GM12878 (cell line): Measurements from ENCODE around the gene GNPNAT1. TPM values are rescaled to one million over a fixed set of nuclear protein-coding genes. Genes with fewer than 3 reads are reported as not detected.

Experiments
- ATAC-seq: fragments of 200-7000 bp; cut with Tn5 transposase; 3 replicates; pipeline ENCODE4 v1.9.1; 2020; ENCODE audit warnings: mild to moderate bottlenecking, moderate library complexity
- BruUV-seq: library from RNA; stranded (reverse); fragments of 400-500 nt; replicated peaks from 2 replicates; lab custom pipeline; 2021; lab: Mats Ljungman, UMichigan
- CTCF ChIA-PET: fragments of 300-600 bp; sonication (Branson Sonifier 250); formaldehyde crosslinking; extraction: SDS; loops from one replicate; lab custom pipeline; 2021; ENCODE audit warnings: inconsistent platforms; lab: Yijun Ruan, JAX
- POLR2A ChIA-PET: fragments of 350-600 bp; formaldehyde crosslinking; extraction: SDS; loops from one replicate; lab custom pipeline; 2021; ENCODE audit warnings: inconsistent platforms; lab: Charles Lee
- RAD21 ChIA-PET: fragments of 300-600 bp; sonication (Branson Sonifier 250); formaldehyde crosslinking; loops from one replicate; lab custom pipeline; 2023; ENCODE audit warnings: antibody characterized with exemption; ENCODE audit not compliant: unreplicated experiment; lab: Charles Lee
- SMC1A ChIA-PET: fragments of 300-600 bp; sonication (Branson Sonifier 250); formaldehyde crosslinking; loops from one replicate; lab custom pipeline; 2023; ENCODE audit not compliant: unreplicated experiment, uncharacterized antibody; lab: Charles Lee
- DNase-seq: peaks from one replicate; pipeline ENCODE4 v3.0.0-alpha.2; 2011; ENCODE audit warnings: low read depth, low spot score
- FAIRE-seq: peaks from 3 replicates; lab custom pipeline; 2011; peaks lifted over from hg19 to GRCh38; lab: Jason Lieb, UNC
- H2AFZ ChIP-seq: 2 replicates; pipeline ENCODE4 v1.6.0; 2011; ENCODE audit warnings: low read depth, low read length, control low read depth; ENCODE audit not compliant: control insufficient read depth
- H3K27ac ChIP-seq: 2 replicates; pipeline ENCODE4 v1.5.1; 2011; ENCODE audit warnings: control low read depth; ENCODE audit not compliant: control insufficient read depth, insufficient read depth
- H3K27me3 ChIP-seq, 2 experiments: replicated peaks in 1 of 2; 2 replicates each; pipeline versions ENCODE4 v1.6.0 to v1.6.1; 2011; ENCODE audit warnings: low read length in 1 of 2; ENCODE audit not compliant: control insufficient read depth in 2 of 2, insufficient read depth in 2 of 2
- H3K36me3 ChIP-seq, 2 experiments: 2 replicates each; pipeline ENCODE4 v1.5.1; 2011; ENCODE audit warnings: low read length in 1 of 2; ENCODE audit not compliant: control insufficient read depth in 2 of 2, insufficient read depth in 2 of 2
- H3K4me1 ChIP-seq: 2 replicates; pipeline ENCODE4 v1.6.1; 2011; ENCODE audit warnings: mild to moderate bottlenecking, low read length, moderate library complexity, mixed read lengths; ENCODE audit not compliant: control insufficient read depth, insufficient read depth
- H3K4me2 ChIP-seq: 2 replicates; pipeline ENCODE4 v1.6.0; 2011; ENCODE audit warnings: control low read depth; ENCODE audit not compliant: control insufficient read depth, insufficient read depth
- H3K4me3 ChIP-seq: fragments of 200-600 bp; sonication (generic); 2 replicates; pipeline ENCODE4 v1.5.1; 2016
- H3K79me2 ChIP-seq: 2 replicates; pipeline ENCODE4 v1.6.0; 2011; ENCODE audit warnings: low read length; ENCODE audit not compliant: control insufficient read depth, insufficient read depth
- H3K9ac ChIP-seq: 2 replicates; pipeline ENCODE4 v1.8.0; 2011; ENCODE audit warnings: low read length, control low read depth, mixed read lengths; ENCODE audit not compliant: control insufficient read depth, insufficient read depth
- H3K9me3 ChIP-seq: replicated peaks from 3 replicates; pipeline ENCODE4 v1.5.1; 2011; ENCODE audit warnings: mild to moderate bottlenecking, low read length; ENCODE audit not compliant: control insufficient read depth, insufficient read depth
- H4K20me1 ChIP-seq: 2 replicates; pipeline ENCODE4 v1.6.0; 2011; ENCODE audit not compliant: control insufficient read depth, insufficient read depth
- CHD4 ChIP-seq: fragments of 200-600 bp; sonication (generic); IDR thresholded peaks from 2 replicates; pipeline ENCODE4 v1.6.1; 2016; ENCODE audit warnings: mild to moderate bottlenecking
- CREB1 ChIP-seq: IDR thresholded peaks from 2 replicates; pipeline ENCODE4 v1.6.1; 2012; ENCODE audit warnings: low read depth, mild to moderate bottlenecking, inconsistent platforms
- DPF2 ChIP-seq: fragments of 450-650 bp; IDR thresholded peaks from 2 replicates; pipeline ENCODE4 v1.6.1; 2017; ENCODE audit warnings: mild to moderate bottlenecking
- EGR1 ChIP-seq, 2 experiments: IDR thresholded peaks; 1 replicate in 1 of 2; 2 replicates in 1 of 2; pipeline ENCODE4 v1.6.1; 2011 to 2012; ENCODE audit warnings: low read depth in 2 of 2, low read length in 2 of 2, borderline replicate concordance in 1 of 2, mild to moderate bottlenecking in 1 of 2, moderate library complexity in 1 of 2
- EP300 ChIP-seq, 2 experiments: fragments of 150-350 bp in 1 of 2; IDR thresholded peaks; 2 replicates each; pipeline ENCODE4 v1.6.1; 2011 to 2012; ENCODE audit warnings: low read depth in 2 of 2, low read length in 2 of 2, borderline replicate concordance in 1 of 2, improper control_type of control experiment in 1 of 2, inconsistent platforms in 1 of 2; ENCODE audit not compliant: control insufficient read depth in 1 of 2
- JUNB ChIP-seq: IDR thresholded peaks from 2 replicates; pipeline ENCODE4 v1.6.1; 2016; ENCODE audit warnings: antibody characterized with exemption, mild to moderate bottlenecking
- SKIL ChIP-seq: fragments of 450-650 bp; IDR thresholded peaks from 2 replicates; pipeline ENCODE4 v1.6.1; 2017; ENCODE audit warnings: mild to moderate bottlenecking, low read depth, inconsistent platforms; ENCODE audit not compliant: poor library complexity, severe bottlenecking
- YBX1 ChIP-seq: fragments of 450-650 bp; IDR thresholded peaks from 2 replicates; pipeline ENCODE4 v1.6.1; 2016; ENCODE audit warnings: antibody characterized with exemption
- ZBTB4 ChIP-seq: fragments of 450-650 bp; formaldehyde crosslinking; IDR thresholded peaks from 2 replicates; pipeline ENCODE4 v1.4.0; 2022; ENCODE audit warnings: mild to moderate bottlenecking, moderate library complexity
- ZNF622 ChIP-seq: fragments of 450-650 bp; IDR thresholded peaks from 2 replicates; pipeline ENCODE4 v1.6.1; 2017; ENCODE audit warnings: mild to moderate bottlenecking, inconsistent platforms
- WGBS: methylation state at CpG from one replicate; pipeline ENCODE4 v1.1.6; 2016; ENCODE audit warnings: low lambda C conversion rate; ENCODE audit not compliant: insufficient replicate concordance, insufficient coverage; ENCODE audit errors: missing lambda C conversion rate; 5-methylcytosine and 5-hydroxymethylcytosine counted together
- in situ Hi-C: fragments of 300-500 bp; cut with MboI; formaldehyde crosslinking; loops from 9 replicates; pipeline ENCODE4 v1.14.3; 2018; ENCODE audit warnings: mixed read lengths
- intact Hi-C: fragments of 100-400 bp; cut with micrococcal nuclease; formaldehyde crosslinking; loops from one replicate; pipeline ENCODE4 v1.14.2; 2022; ENCODE audit not compliant: unreplicated experiment
- polyA plus RNA-seq, 11 experiments: library from polyadenylated mRNA; depleted of rRNA in 4 of 11; unstranded in 6 of 11; stranded (reverse) in 5 of 11; fragments of >200 nt; fragmentation: Nextera tagmentation in 4 of 11; fragmentation: Illumina TruSeq in 1 of 11; extraction: Ambion mirVana in 4 of 11; extraction: Trizol in 1 of 11; gene quantifications; 1 replicate in 1 of 11; 2 replicates in 10 of 11; pipeline versions ENCODE4 v1.2.1 to v1.2.3, GENCODE V29; 2011 to 2016; ENCODE audit warnings: inconsistent platforms in 2 of 11, missing spikeins in 2 of 11, low read depth in 1 of 11
- total RNA-seq, 4 experiments: library from RNA; depleted of rRNA in 3 of 4; stranded (reverse); fragments of >200 nt in 3 of 4; fragmentation: Illumina TruSeq in 1 of 4; extraction: Trizol in 1 of 4; gene quantifications; 2 replicates each; pipeline versions ENCODE4 v1.2.1 to v1.2.3, GENCODE V29; 2013 to 2021
- TF ChIP-seq, protein P1 (sequence below), 3 experiments: IDR thresholded peaks in 2 of 3; conservative IDR thresholded peaks in 1 of 3; 2 replicates each; pipeline ENCODE4 v1.5.1; 2011; ENCODE audit warnings: low read depth in 3 of 3, low read length in 3 of 3, mild to moderate bottlenecking in 3 of 3, control low read depth in 2 of 3, moderate library complexity in 2 of 3, inconsistent platforms in 1 of 3, mixed read lengths in 1 of 3; ENCODE audit not compliant: control insufficient read depth in 2 of 3, insufficient read depth in 1 of 3; ENCODE audit errors: extremely low read depth in 1 of 3
- TF ChIP-seq, protein P2 (sequence below): fragments of 450-650 bp; IDR thresholded peaks from 2 replicates; pipeline ENCODE4 v1.6.1; 2016; ENCODE audit warnings: mild to moderate bottlenecking

GNPNAT1 gene
- total and polyA plus RNA-seq, 10 of the 15 experiments (the other 5 are each of a cell fraction or from before 2014, with no cell fraction given), result 18.9 to 52.6 (median 28.2) TPM

DNA sequence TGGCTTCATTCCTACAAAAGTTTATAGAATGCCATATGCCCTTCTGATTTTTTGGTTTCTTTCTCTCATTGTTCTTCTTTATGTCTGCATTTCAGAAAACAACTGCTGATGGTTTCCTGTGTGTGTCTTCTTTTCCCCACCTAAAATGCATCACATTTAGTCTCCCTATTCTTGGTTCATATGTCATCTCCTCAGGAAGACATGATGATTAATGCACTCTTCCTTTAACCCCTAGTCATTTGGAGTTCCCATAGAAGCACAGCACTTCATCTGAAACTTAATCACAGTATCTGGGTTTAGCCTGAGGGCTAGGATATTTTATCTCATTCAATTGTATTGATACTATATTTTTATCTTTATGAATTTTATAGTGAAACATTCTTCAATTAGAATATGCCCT lies 21.5 kb downstream of the GNPNAT1 start (continued):
- TF ChIP-seq ZBTB4 (CRISPR knock-in tag) (no peak), YBX1 (no peak), ZNF622 (no peak)

GRCh38 chr14:52767058-52767833 lies 24.2 kb downstream of the GNPNAT1 start:
- H3K4me1 ChIP-seq, result no peaks in the 10 kb centered on the region
- ChIA-PET SMC1A (interaction anchor here (0.6 to 1.2 kb wide), 2 partner anchors 23 to 851 kb away, joined by 3 to 6 read pairs; no protein-coding TSS in a partner anchor), POLR2A (no interaction called here), RAD21 (no interaction called here), CTCF (no interaction called here)
- no peak for ATAC-seq
- H3K9ac ChIP-seq, result no peak overlapping the region
- H3K4me3 ChIP-seq, result no peak overlapping the region
- no peak for DNase-seq
- no peaks in the 10 kb centered on the region for H3K27me3 ChIP-seq
- no peaks in the 10 kb centered on the region for H4K20me1 ChIP-seq
- peaks cover 0 to 11% of the 10 kb centered on the region in 2 experiments; a peak in 1 of 4 replicates for H3K36me3 ChIP-seq
- intact Hi-C loops (no loop called here), in situ Hi-C loops (no loop called here)
- H3K79me2 ChIP-seq, result no peaks in the 10 kb centered on the region
- no peak overlapping the region for H3K4me2 ChIP-seq
- H3K9me3 ChIP-seq, result no peaks in the 10 kb centered on the region
- H3K27ac ChIP-seq, result no peak overlapping the region
- 94% methylated on average over 3 of the region's 3 CpGs for WGBS
- no peak overlapping the region for H2AFZ ChIP-seq
- FAIRE-seq, result no peak
- BruUV-seq, result no TSS peak
- no peak for TF ChIP-seq CREB1
- TF ChIP-seq, protein P1, sequence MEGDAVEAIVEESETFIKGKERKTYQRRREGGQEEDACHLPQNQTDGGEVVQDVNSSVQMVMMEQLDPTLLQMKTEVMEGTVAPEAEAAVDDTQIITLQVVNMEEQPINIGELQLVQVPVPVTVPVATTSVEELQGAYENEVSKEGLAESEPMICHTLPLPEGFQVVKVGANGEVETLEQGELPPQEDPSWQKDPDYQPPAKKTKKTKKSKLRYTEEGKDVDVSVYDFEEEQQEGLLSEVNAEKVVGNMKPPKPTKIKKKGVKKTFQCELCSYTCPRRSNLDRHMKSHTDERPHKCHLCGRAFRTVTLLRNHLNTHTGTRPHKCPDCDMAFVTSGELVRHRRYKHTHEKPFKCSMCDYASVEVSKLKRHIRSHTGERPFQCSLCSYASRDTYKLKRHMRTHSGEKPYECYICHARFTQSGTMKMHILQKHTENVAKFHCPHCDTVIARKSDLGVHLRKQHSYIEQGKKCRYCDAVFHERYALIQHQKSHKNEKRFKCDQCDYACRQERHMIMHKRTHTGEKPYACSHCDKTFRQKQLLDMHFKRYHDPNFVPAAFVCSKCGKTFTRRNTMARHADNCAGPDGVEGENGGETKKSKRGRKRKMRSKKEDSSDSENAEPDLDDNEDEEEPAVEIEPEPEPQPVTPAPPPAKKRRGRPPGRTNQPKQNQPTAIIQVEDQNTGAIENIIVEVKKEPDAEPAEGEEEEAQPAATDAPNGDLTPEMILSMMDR (IDR thresholded peaks at IDR 0.05 in 2 of 3, conservative IDR thresholded peaks at IDR 0.05 in 1 of 3; ENCODE audit: control insufficient read depth in 2 of 3, extremely low read depth in 1 of 3, insufficient read depth in 1 of 3, low read depth in 3 of 3, low read length in 3 of 3), result no peak
- TF ChIP-seq CHD4, result no peak
- TF ChIP-seq SKIL, result no peak
- no peak for TF ChIP-seq JUNB
- TF ChIP-seq EP300 (IDR thresholded peaks at IDR 0.05; ENCODE audit: borderline replicate concordance in 1 of 2, control insufficient read depth in 1 of 2, low read depth in 2 of 2, low read length in 2 of 2), result no peak
- no peak for TF ChIP-seq DPF2
- TF ChIP-seq EGR1 (IDR thresholded peaks at IDR 0.05; ENCODE audit: borderline replicate concordance in 1 of 2, low read depth in 2 of 2, low read length in 2 of 2), result no peak
- TF ChIP-seq, protein P2, sequence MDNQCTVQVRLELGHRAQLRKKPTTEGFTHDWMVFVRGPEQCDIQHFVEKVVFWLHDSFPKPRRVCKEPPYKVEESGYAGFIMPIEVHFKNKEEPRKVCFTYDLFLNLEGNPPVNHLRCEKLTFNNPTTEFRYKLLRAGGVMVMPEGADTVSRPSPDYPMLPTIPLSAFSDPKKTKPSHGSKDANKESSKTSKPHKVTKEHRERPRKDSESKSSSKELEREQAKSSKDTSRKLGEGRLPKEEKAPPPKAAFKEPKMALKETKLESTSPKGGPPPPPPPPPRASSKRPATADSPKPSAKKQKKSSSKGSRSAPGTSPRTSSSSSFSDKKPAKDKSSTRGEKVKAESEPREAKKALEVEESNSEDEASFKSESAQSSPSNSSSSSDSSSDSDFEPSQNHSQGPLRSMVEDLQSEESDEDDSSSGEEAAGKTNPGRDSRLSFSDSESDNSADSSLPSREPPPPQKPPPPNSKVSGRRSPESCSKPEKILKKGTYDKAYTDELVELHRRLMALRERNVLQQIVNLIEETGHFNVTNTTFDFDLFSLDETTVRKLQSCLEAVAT, result no peak
